MM.1S (cell line): ENCODE data around the gene PSENEN.

ENCODE experiments used
- DNase-seq: peaks from one replicate; pipeline ENCODE4 v3.0.0-alpha.2; 2015
- H2AFZ ChIP-seq: fragments of 300-600 bp; sonication (generic); 2 replicates; pipeline ENCODE4 v1.6.0; 2016; ENCODE audit warnings: antibody characterized with exemption, low read length
- H3F3A ChIP-seq: fragments of 300-600 bp; sonication (generic); 2 replicates; pipeline ENCODE4 v1.6.1; 2016; ENCODE audit warnings: mild to moderate bottlenecking, antibody characterized with exemption, low read length, moderate library complexity, mixed read lengths; ENCODE audit not compliant: insufficient read depth
- H3K27ac ChIP-seq: fragments of 300-600 bp; sonication (generic); 2 replicates; pipeline ENCODE4 v1.5.1; 2016; ENCODE audit warnings: mild to moderate bottlenecking, low read length
- H3K27me3 ChIP-seq: fragments of 300-600 bp; sonication (generic); replicated peaks from 2 replicates; pipeline ENCODE4 v1.6.0; 2016; ENCODE audit warnings: low read length; ENCODE audit not compliant: insufficient read depth
- H3K36me3 ChIP-seq: fragments of 300-600 bp; sonication (generic); replicated peaks from 2 replicates; pipeline ENCODE4 v1.6.1; 2016; ENCODE audit warnings: mild to moderate bottlenecking, low read length, mixed read lengths; ENCODE audit not compliant: insufficient read depth
- H3K4me1 ChIP-seq: fragments of 300-600 bp; sonication (generic); 2 replicates; pipeline ENCODE4 v1.6.1; 2016; ENCODE audit warnings: low read length, mixed read lengths
- H3K4me2 ChIP-seq: fragments of 300-600 bp; sonication (generic); 2 replicates; pipeline ENCODE4 v1.6.0; 2016; ENCODE audit warnings: low read depth, low read length
- H3K4me3 ChIP-seq: fragments of 300-600 bp; sonication (generic); 2 replicates; pipeline ENCODE4 v1.5.1; 2016; ENCODE audit warnings: low read length, mixed read lengths
- H3K79me2 ChIP-seq: fragments of 300-600 bp; sonication (generic); 2 replicates; pipeline ENCODE4 v1.6.1; 2016; ENCODE audit warnings: mixed run types, low read length, mixed read lengths
- H3K9ac ChIP-seq: fragments of 300-600 bp; sonication (generic); 2 replicates; pipeline ENCODE4 v1.6.1; 2016; ENCODE audit warnings: low read length, mixed read lengths
- H3K9me2 ChIP-seq: fragments of 300-600 bp; sonication (generic); replicated peaks from 2 replicates; pipeline ENCODE4 v1.6.1; 2016; ENCODE audit warnings: mild to moderate bottlenecking, low read length, mixed read lengths; ENCODE audit not compliant: insufficient read depth
- H3K9me3 ChIP-seq: fragments of 300-600 bp; sonication (generic); replicated peaks from 2 replicates; pipeline ENCODE4 v1.6.1; 2016; ENCODE audit warnings: mild to moderate bottlenecking, low read length, mixed read lengths; ENCODE audit not compliant: insufficient read depth
- H4K20me1 ChIP-seq: fragments of 300-600 bp; sonication (generic); 2 replicates; pipeline ENCODE4 v1.6.1; 2016; ENCODE audit warnings: mild to moderate bottlenecking, low read length, moderate library complexity, mixed read lengths; ENCODE audit not compliant: insufficient read depth
- EZH2 ChIP-seq: fragments of 300-600 bp; sonication (generic); optimal IDR thresholded peaks from 2 replicates; pipeline ENCODE3; 2017; ENCODE audit warnings: low read depth, mild to moderate bottlenecking, antibody characterized with exemption, low read length, mixed read lengths
- EZH2phosphoT487 ChIP-seq: fragments of 300-600 bp; sonication (generic); IDR thresholded peaks from 2 replicates; pipeline ENCODE4 v1.6.1; 2018; ENCODE audit warnings: antibody characterized with exemption, low read length
- TF ChIP-seq, protein P1 (sequence below): fragments of 300-600 bp; sonication (generic); IDR thresholded peaks from 2 replicates; pipeline ENCODE4 v1.5.1; 2016; ENCODE audit warnings: antibody characterized with exemption, low read length, mixed read lengths

Gene PSENEN

DNA sequence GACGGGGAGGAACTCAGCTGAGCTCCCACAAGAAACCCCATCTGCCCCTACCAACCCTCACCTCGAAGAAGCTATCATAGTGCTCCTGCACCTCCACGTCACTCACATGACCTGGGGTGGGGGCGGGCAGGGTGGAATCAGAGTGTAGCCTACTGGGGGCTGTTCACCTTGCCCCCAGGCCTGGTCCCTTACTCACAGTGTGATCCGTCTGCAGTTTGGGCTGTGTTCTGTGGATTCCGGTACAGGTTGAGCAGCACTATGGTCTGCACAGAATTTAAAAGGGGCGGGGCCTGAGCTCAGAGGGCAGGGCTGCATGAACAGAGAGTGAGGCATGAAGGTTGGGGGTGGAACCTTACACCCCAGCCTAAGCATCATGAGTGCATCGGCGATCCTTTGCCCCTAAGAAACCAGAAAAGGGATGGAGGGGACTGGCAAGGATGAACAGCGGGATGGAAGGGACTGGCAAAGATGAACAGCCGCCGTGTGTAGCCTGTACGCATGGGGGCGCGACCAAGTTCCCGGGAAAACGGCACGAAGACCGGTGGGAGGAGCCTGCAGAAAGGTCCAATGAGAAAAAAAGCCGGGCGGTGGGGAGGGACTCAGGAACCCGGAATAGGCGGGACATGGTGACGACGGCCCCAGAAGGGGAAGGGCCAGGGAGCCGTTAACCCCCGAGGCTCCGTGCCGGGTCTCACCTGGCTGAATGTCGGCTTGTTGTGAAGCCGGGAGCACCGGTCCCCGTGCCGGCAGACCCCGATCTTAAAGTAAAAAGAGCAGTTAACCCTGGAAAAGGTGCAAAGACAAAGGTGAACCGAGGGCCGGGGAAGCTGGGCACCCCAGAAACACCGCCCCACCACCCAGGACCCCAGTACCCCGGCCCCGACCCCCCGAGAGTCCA, 772 bp upstream of the PSENEN start:
- Histone ChIP-seq H3K9me2 (no peaks in the 10 kb centered on the region), H2AFZ (peak overlapping the region; percentile 63), H3K4me2 (peak overlapping the region; percentile 88), H3K4me3 (peak overlapping the region; percentile 90), H3F3A (peaks cover 22% of the 10 kb centered on the region; the same call in 1 of the 2 replicates), H3K27ac (peak overlapping the region; percentile 90), H3K4me1 (peaks cover 26% of the 10 kb centered on the region), H3K9ac (peak overlapping the region; percentile 84), H3K36me3 (no peaks in the 10 kb centered on the region), H3K79me2 (peaks cover 37% of the 10 kb centered on the region), H3K9me3 (no peaks in the 10 kb centered on the region), H4K20me1 (no peaks in the 10 kb centered on the region), H3K27me3 (no peaks in the 10 kb centered on the region)
- TF ChIP-seq EZH2phosphoT487 (no peak), EZH2 (no peak)
- TF ChIP-seq, protein P1, sequence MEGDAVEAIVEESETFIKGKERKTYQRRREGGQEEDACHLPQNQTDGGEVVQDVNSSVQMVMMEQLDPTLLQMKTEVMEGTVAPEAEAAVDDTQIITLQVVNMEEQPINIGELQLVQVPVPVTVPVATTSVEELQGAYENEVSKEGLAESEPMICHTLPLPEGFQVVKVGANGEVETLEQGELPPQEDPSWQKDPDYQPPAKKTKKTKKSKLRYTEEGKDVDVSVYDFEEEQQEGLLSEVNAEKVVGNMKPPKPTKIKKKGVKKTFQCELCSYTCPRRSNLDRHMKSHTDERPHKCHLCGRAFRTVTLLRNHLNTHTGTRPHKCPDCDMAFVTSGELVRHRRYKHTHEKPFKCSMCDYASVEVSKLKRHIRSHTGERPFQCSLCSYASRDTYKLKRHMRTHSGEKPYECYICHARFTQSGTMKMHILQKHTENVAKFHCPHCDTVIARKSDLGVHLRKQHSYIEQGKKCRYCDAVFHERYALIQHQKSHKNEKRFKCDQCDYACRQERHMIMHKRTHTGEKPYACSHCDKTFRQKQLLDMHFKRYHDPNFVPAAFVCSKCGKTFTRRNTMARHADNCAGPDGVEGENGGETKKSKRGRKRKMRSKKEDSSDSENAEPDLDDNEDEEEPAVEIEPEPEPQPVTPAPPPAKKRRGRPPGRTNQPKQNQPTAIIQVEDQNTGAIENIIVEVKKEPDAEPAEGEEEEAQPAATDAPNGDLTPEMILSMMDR, result peak; percentile 29
- peak; percentile 95 for DNase-seq

DNA sequence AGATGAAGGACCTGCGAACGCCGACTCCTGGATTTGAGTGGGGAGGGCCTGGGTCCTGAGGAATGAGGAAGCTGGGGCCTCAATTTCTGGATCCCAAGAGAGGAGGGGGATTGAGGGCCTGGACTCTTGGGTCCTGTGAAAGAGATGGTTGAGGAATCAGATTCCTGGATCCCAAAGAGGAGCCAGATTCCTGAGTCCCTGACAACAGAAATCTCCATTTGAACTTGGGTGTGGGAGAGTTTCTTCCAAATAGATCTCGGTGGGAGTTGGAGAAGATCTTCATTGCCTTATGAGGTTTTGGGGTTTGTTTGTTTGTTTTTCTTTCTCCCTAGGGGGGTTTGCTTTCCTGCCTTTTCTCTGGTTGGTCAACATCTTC, 624 bp downstream of the PSENEN start:
- TF ChIP-seq EZH2 (no peak), EZH2phosphoT487 (no peak)
- TF ChIP-seq, protein P1, result no peak
- Histone ChIP-seq H3K9me3 (no peaks in the 10 kb centered on the region), H3K79me2 (peaks cover 40% of the 10 kb centered on the region), H3K9ac (peak overlapping the region; percentile 84; the same call in 1 of the 2 replicates), H2AFZ (peak overlapping the region; percentile 71; the same call in 1 of the 2 replicates), H3K27me3 (no peaks in the 10 kb centered on the region), H3K36me3 (no peaks in the 10 kb centered on the region), H3K9me2 (no peaks in the 10 kb centered on the region), H3K4me2 (peak overlapping the region; percentile 86), H4K20me1 (no peaks in the 10 kb centered on the region), H3K27ac (no peak overlapping the region; the same call in 1 of the 2 replicates), H3F3A (peaks cover 18% of the 10 kb centered on the region; the same call in 1 of the 2 replicates), H3K4me1 (peaks cover 26% of the 10 kb centered on the region), H3K4me3 (peak overlapping the region; percentile 90)
- no peak for DNase-seq

DNA sequence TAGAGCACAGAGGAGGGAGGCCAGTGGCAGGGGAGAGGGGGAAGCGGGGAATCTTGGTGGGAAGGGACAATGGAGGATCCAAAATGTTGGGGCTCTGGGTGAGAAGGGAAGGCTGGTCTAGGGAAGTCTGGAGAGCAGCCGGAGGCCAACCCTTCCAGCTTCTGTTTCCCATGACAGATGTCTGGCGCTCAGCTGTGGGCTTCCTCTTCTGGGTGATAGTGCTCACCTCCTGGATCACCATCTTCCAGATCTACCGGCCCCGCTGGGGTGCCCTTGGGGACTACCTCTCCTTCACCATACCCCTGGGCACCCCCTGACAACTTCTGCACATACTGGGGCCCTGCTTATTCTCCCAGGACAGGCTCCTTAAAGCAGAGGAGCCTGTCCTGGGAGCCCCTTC, 1.1 kb downstream of the PSENEN start:
- Histone ChIP-seq H3K9me3 (no peaks in the 10 kb centered on the region), H2AFZ (no peak overlapping the region), H3K36me3 (no peaks in the 10 kb centered on the region), H4K20me1 (no peaks in the 10 kb centered on the region), H3K27ac (no peak overlapping the region), H3F3A (peaks cover 15% of the 10 kb centered on the region; the same call in 1 of the 2 replicates), H3K27me3 (no peaks in the 10 kb centered on the region), H3K4me1 (peaks cover 26% of the 10 kb centered on the region), H3K9ac (peak overlapping the region; percentile 84; the same call in 1 of the 2 replicates), H3K4me2 (peak overlapping the region; percentile 86), H3K4me3 (0 out of 2 replicates have a peak overlapping the region, but pooled peaks have one; percentile 90), H3K9me2 (no peaks in the 10 kb centered on the region), H3K79me2 (peaks cover 40% of the 10 kb centered on the region)
- TF ChIP-seq EZH2, result no peak
- TF ChIP-seq, protein P1, result no peak
- TF ChIP-seq EZH2phosphoT487, result no peak
- DNase-seq, result no peak
